NCI-H1092 (cell line): ENCODE measurements around the gene ABHD12B.
"Not testable (repeated sequence)": the region's sequence is repeated elsewhere in the genome, so short reads cannot be mapped to it uniquely, and the experiment has no call there.

ENCODE experiments used
- DNase-seq: peaks from one replicate; lab custom pipeline; 2025; lab: John Stamatoyannopoulos, UW

ABHD12B gene

DNA sequence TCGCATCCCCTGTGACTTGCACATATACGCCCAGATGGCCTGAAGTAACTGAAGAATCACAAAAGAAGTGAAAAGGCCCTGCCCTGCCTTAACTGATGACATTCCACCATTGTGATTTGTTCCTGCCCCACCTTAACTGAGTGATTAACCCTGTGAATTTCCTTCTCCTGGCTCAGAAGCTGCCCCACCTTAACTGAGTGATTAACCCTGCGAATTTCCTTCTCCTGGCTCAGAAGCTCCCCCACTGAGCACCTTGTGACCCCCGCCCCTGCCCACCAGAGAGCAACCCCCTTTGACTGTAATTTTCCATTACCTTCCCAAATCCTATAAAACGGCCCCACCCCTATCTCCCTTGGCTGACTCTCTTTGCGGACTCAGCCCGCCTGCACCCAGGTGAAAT is 24.6 kb downstream of the ABHD12B start:
- not testable (repeated sequence) for DNase-seq

GRCh38 chr14:50897005-50897404 is 25.2 kb downstream of the ABHD12B start:
- not testable (repeated sequence) for DNase-seq

DNA sequence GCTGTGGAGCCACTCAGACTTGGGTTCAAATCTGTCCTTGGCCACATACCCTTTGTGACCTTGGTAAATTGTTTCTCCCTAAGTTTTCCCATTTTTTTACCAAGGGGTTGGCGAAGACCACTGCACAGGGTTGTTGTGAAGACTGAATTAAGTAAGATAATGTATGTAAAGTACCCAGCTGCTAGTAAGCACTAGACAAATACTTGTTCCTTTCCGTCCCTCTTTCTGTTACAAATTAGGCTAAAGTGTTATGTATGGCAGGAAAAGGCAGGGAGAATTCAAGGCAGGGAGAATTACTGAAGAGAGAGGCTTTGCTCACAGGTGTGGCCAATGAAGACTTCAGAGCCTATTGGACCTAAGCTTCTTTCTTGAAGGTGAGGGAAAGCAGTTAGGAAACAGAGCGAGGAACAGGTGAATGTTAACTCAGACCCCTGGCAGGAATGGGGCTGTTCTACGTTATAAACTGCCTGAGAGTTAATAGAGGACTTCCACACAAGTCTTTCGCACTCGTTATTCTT is 25.9 kb downstream of the ABHD12B start:
- DNase-seq: no peak

DNA sequence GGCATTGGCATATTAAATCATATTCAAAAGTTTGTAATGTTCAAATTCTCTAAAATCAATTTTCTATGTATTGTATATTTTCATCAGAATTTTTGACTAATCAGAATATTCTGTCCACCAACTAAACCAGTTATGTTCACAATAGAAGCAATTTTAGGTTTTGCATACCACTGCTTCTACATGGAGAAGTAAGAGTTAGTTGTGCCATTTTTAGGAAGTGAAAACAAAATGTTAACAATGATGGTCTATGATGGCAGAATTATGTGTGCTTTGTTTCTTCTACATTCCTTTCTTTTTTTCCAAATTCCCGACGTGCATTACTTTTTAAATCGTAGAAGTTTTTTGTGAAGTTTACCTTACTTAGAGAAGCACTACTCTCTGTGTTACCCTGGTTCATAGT is 29.5 kb downstream of the ABHD12B start:
- no peak for DNase-seq

GRCh38 chr14:50904719-50905118 is 32.9 kb downstream of the ABHD12B start:
- no peak for DNase-seq

DNA sequence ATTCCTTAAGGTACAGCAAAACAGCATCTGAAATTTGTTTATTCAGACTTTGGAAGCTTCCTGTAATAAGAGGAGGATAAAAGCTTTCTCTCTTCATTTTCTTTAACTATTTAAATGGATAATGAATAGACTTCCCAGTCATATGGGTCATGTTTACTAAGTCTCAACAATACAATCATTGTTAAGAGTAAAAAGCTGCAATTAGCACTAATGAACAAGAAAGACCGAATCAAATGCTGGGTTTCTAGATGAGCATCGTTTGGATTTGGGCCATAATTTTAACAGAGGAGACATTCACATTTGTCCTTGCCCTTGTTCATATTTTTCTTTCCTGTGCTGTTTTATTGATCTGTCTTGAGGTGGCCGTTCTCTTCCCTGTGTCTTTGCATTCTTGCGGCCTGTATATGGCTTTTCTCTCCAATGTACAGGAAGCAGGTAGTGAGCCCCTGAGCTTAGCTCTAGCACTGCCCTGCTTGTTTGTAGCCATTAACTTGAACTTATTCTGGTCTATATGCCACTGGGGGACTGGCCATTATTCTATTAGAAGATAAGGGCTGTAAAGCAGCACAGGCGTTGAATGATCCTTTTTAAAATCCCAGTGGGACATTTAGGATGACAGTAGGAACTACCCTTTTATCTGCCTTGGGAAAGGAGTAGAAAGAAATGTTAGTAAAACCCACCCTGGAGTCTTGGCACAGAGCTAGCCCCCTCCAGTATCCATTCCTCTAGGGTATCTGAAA is 34.6 kb downstream of the ABHD12B start:
- DNase-seq: no peak

GRCh38 chr14:50910495-50911420 is 38.9 kb downstream of the ABHD12B start:
- DNase-seq: no peak

- DNase-seq: no peak
Observed at GRCh38 chr14:50917449-50917848, 45.6 kb downstream of the ABHD12B start.

GRCh38 chr14:50919524-50919923 is 47.7 kb downstream of the ABHD12B start:
- DNase-seq: not testable (repeated sequence)

- DNase-seq: no peak
Observed at GRCh38 chr14:50920482-50921230, 48.8 kb downstream of the ABHD12B start.

- no peak for DNase-seq
Observed at GRCh38 chr14:50922803-50923202, 51.0 kb downstream of the ABHD12B start.

DNA sequence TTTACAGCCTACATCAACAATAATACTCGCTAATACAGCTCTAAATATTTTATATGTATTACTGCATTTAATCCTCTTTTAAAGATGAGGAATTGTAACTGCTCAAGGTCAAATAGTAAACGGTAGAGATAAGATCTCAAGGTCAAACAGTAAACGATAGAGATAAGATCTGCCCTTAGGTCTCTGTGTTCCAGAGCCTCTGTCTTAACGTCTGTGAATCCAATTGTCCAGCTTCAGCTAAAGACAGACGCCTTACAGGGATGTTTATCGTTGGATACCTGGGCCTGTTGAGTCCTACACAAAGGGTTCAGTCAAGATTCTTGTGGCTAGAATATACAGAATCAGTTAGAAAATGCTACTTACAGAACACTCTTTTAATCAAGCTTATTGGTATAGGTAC is 52.4 kb downstream of the ABHD12B start:
- DNase-seq: no peak

DNA sequence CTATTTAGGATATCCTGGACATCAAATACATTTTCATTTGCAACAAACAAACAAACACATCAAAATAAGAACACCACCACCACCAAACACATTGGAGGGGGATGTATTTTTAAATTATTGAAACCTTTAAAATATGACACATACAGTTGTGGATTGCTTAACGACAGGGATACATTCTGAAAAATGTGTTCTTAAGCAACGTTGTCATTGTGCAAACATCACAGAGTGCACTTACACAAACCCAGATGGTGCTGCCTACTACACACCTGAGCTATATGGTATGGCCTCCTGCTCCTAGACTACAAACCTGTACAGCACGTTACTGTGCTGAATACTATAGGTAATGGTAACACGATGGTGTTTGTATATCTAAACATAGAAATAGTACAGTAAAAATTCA is 53.0 kb downstream of the ABHD12B start:
- no peak for DNase-seq

- DNase-seq: no peak
Observed at GRCh38 chr14:50926851-50927386, 55.1 kb downstream of the ABHD12B start.

- no peak for DNase-seq
Observed at GRCh38 chr14:50928002-50928635, 56.3 kb downstream of the ABHD12B start.

DNA sequence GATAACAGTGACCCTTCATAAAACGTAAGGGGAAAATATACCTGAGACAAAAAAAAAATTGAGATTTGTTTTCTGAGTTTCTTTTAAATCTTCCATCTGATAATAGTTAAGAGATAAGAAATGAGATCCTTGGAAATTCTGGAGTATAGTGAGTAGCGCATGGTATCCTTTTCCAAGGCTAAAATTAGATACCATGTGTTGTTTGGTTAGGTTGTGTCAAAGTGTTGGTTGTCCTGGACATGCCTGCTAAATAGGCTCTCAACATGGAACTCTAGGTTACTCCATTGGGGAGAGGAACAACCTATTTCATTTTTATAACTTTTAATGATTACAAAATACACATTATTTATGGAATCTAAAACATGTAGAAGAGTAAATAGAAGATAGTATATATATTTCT is 57.7 kb downstream of the ABHD12B start:
- DNase-seq: no peak

DNA sequence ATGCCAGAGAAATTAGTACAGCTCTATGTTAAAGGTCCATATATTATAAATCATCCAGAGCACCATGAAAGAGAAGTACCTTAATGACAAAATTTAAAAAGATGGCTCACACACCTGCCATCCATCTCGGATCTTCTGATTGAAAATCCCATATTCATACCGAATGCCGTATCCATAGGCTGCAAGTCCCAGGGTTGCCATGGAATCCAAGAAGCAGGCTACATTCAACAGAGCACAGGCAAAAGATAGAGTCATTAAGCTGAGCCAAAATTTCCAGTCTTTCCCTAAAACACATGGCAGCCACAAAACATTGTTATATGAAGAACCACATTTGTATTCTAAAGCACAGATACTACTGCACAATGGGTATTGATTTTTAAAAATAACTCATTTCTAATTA is 59.7 kb downstream of the ABHD12B start:
- DNase-seq: no peak

DNA sequence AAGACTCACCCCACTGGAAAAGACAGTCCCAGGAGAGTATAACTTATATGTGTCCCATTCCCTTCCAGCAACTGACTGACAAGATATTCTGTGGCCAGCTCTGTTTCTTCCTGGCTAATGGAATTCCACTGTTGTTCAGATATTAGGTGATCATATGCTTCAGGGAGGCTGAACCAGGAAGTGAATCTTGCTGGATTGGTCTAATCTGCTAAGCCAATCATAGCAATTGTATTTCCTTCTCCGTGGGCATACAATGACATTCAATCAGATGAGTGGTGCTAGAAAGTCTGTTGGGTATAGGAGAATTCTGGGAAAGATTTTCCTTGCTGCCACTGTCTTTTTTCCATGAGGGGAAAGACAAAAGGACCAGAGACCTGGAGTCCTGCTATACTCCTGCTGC is 60.3 kb downstream of the ABHD12B start:
- no peak for DNase-seq

GRCh38 chr14:50932592-50933495 is 61.0 kb downstream of the ABHD12B start:
- no peak for DNase-seq
